Measurements from ENCODE around the gene POP7. TPM values are rescaled to one million over a fixed set of nuclear protein-coding genes. Genes with fewer than 3 reads are reported as not detected.

Gene POP7
- total RNA-seq, 4 donors from 2014 or later, result 17.5 to 39.9 (median 19.4) TPM

DNA sequence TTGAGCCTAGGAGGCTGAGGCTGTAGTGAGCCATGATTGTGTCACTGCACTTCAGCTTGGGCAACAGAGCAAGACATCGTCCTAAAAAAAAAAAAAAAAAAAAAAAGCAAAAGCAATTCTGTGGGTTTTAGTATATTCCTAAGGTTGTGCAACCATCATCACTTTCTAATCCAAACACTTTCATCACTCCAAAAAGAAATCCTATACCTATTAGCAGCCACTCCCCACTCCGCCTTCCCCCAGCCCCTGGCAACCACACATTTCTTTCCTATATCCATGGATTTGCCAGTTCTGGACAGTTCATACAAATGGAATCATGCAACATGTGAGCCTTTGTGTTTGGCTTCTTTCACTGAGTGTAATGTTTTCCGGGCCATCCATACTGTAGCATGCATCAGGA is 47.8 kb downstream of the POP7 start:
- TF ChIP-seq, protein P1, sequence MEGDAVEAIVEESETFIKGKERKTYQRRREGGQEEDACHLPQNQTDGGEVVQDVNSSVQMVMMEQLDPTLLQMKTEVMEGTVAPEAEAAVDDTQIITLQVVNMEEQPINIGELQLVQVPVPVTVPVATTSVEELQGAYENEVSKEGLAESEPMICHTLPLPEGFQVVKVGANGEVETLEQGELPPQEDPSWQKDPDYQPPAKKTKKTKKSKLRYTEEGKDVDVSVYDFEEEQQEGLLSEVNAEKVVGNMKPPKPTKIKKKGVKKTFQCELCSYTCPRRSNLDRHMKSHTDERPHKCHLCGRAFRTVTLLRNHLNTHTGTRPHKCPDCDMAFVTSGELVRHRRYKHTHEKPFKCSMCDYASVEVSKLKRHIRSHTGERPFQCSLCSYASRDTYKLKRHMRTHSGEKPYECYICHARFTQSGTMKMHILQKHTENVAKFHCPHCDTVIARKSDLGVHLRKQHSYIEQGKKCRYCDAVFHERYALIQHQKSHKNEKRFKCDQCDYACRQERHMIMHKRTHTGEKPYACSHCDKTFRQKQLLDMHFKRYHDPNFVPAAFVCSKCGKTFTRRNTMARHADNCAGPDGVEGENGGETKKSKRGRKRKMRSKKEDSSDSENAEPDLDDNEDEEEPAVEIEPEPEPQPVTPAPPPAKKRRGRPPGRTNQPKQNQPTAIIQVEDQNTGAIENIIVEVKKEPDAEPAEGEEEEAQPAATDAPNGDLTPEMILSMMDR (IDR thresholded peaks at IDR 0.05), result no peak
- ATAC-seq (ENCODE audit: low FRiP score) (no peak), DNase-seq (ENCODE audit: low spot score) (no peak)

Other genes with a start within 250 kb of the POP7 start
- 1 to 10 TPM in 1 of 4 donors, under 1 TPM in 1, not detected in 2; 0.84 to 1.3 TPM for gene SPACDR, start 241.9 kb upstream of the POP7 start, total RNA-seq
- 10 to 100 TPM; 15.6 to 36.4 (median 21.4) TPM for gene TSC22D4, start 226.9 kb upstream of the POP7 start, total RNA-seq
- gene NYAP1, start 222.2 kb upstream of the POP7 start, total RNA-seq, result 1 to 10 TPM in 3 of 4 donors, under 1 TPM in 1; 0.63 to 3.6 (median 2.1) TPM
- 10 to 100 TPM; 10.6 to 45.0 (median 21.3) TPM for gene AGFG2, start 166.9 kb upstream of the POP7 start, total RNA-seq
- gene SAP25, start 132.2 kb upstream of the POP7 start, total RNA-seq, result 1 to 10 TPM in 3 of 4 donors, not detected in 1; 1.1 to 4.7 (median 1.7) TPM
- 100 to 1,000 TPM in 1 of 4 donors, 10 to 100 TPM in 3; 51.8 to 108 (median 55.7) TPM for gene LRCH4, start 120.0 kb upstream of the POP7 start, total RNA-seq
- gene FBXO24, start 119.8 kb upstream of the POP7 start, total RNA-seq, result under 1 TPM in 1 of 4 donors, not detected in 3; 0.36 TPM
- 10 to 100 TPM; 20.6 to 87.2 (median 40.5) TPM for gene PCOLCE, start 103.8 kb upstream of the POP7 start, total RNA-seq
- gene MOSPD3, start 93.6 kb upstream of the POP7 start, total RNA-seq, result 1 to 10 TPM; 5.4 to 8.9 (median 7.2) TPM
- gene TFR2, start 64.6 kb upstream of the POP7 start, total RNA-seq, result under 1 TPM in 1 of 4 donors, not detected in 3; 0.60 TPM
- gene ACTL6B, start 49.7 kb upstream of the POP7 start, total RNA-seq, result not detected
- gene GNB2, start 32.4 kb upstream of the POP7 start, total RNA-seq, result 100 to 1,000 TPM; 145 to 245 (median 203) TPM
- 10 to 100 TPM; 17.7 to 44.0 (median 19.4) TPM for gene GIGYF1, start 11.9 kb upstream of the POP7 start, total RNA-seq
- not detected for gene EPO, start 14.3 kb downstream of the POP7 start, total RNA-seq
- not detected for gene ZAN, start 27.5 kb downstream of the POP7 start, total RNA-seq
- 10 to 100 TPM; 24.3 to 73.5 (median 37.4) TPM for gene EPHB4, start 121.4 kb downstream of the POP7 start, total RNA-seq
- gene SLC12A9, start 146.6 kb downstream of the POP7 start, total RNA-seq, result 10 to 100 TPM in 3 of 4 donors, 1 to 10 TPM in 1; 9.6 to 29.0 (median 13.3) TPM
- gene TRIP6, start 161.3 kb downstream of the POP7 start, total RNA-seq, result 10 to 100 TPM; 48.7 to 71.3 (median 53.0) TPM
- 10 to 100 TPM; 44.9 to 87.3 (median 60.9) TPM for gene SRRT, start 169.0 kb downstream of the POP7 start, total RNA-seq
- gene UFSP1, start 183.6 kb downstream of the POP7 start, total RNA-seq, result 1 to 10 TPM; 4.7 to 8.0 (median 7.3) TPM
- gene ACHE, start 189.8 kb downstream of the POP7 start, total RNA-seq, result under 1 TPM; 0.50 to 0.96 (median 0.73) TPM
- 1 to 10 TPM in 1 of 4 donors, under 1 TPM in 3; 0.09 to 1.1 (median 0.24) TPM for gene MUC3A, start 243.4 kb downstream of the POP7 start, total RNA-seq